Skeletal muscle satellite cell (primary cell): Measurements from ENCODE around the gene ARMS2.

Experiments
- small RNA-seq: library from RNA; depleted of rRNA; stranded (forward); fragments of <200 nt; gene quantifications from one replicate; pipeline ENCODE3, GENCODE V24; 2012

ARMS2 gene

Small RNA genes within 50 kb of the gene (small RNA-seq; reads per million reads assigned to genes)
- 0.35 reads per million for gene MIR3941
